GM18870 (cell line): Measurements from ENCODE around the gene DAP.
A peak's percentile ranks its signal among the peaks of the same experiment; 100 is the strongest.
"Not testable (repeated sequence)": the region's sequence is repeated elsewhere in the genome, so short reads cannot be mapped to it uniquely, and the experiment has no call there.

Experiments
- ATAC-seq: cut with Tn5 transposase; IDR thresholded peaks from one replicate; pipeline ENCODE4 v1.9.1; 2021; ENCODE audit warnings: moderate library complexity; ENCODE audit not compliant: unreplicated experiment

The DAP gene

DNA sequence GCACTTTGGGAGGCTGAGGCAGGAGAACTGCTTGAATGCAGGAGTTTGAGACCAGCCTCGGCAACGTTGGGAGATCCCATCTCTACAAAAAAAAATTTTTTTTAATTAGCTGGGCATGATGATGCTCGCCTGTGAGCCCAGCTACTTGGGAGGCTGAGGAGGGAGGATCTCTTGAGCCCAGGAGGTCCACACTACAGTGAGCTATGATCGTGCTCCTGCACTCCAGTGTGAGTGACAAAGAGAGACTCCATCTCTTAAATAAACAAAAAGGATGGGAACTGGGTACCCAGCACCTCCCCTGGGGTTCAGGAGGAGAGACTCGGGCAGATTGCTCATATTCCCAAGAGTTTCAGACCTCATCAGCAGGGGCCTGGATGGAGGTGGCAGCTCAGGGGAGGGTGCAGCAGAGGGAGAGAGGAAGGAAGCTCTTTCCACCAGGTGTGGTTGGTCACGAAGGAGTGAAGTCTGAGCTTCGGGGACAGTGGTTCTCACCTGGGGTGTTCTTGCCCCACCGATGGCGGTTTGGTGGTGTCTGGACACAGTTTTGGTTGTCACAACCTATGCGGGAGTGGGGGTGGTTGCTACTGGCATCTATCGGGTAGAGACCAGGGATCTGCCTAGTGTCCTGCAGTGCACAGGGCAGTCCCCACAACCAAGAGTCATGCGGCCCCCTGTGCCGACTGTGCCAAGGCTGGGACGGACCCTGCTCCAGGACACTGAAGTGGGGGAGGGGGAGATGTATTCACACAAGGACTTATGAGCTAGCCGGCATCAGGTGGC is 124.5 kb downstream of the DAP start:
- no peak for ATAC-seq

DNA sequence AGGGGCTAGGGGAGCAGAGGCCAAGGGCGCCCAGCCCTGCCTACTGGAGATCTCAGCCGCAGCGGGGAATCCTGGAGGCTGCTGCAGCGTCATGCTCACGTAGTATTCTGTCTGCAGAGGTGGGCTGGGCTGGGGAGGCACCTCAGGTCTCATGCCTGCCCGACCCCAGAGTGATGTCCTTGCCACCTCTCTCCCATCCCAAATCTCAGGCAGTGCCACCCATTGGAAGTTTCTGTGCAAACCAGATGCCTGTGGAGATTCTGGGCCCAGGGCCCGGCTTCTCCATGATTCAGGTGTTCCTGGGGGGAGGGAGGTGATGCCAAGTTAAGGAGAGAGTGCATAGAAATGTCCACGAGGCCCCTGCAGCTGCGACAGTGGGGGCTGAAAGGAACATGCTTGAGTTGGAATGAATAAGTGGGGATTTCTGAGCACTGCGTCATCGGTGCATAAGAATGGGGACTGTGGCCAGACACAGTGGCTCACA is 125.1 kb downstream of the DAP start:
- ATAC-seq, result no peak

- peak; percentile 75 for ATAC-seq
Observed at GRCh38 chr5:10635257-10635866, 125.7 kb downstream of the DAP start.

GRCh38 chr5:10634562-10634961 is 126.5 kb downstream of the DAP start:
- ATAC-seq, result no peak

- no peak for ATAC-seq
Observed at GRCh38 chr5:10634050-10634449, 127.0 kb downstream of the DAP start.

DNA sequence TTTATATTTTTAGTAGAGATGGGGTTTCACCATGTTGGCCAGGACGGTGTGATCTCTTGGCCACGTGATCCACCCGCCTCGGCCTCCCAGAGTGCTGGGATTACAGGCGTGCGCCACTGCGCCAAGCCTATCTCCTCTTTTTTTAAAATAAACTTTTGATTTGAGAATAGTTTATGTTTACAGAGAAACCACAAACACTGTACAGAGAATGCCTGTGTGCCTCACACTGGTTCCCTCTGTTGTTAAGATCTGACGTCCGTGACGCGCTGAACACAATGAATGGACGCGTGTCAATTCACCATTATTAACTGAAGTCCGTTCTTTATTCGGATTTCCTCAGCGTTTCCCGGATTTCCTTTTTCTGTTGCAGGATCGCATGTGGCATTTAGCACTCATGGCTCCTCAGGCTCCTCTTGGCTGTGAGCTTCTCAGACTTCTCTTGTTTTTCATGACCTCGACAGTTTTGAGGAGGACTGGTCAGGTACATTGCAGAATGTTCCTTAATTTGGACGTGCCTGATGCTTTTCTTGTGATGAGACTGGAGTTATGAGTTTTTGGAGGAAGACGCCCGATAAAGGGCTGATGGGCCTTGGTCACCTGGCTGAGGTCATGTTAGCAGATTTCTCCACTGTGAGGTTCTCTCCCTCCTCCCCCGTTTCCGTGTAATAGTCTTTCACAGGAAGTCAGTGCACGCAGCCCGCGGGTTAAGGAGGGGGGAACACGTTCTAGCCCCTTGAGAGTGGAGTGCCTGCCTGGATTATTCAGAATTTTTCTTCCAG is 127.6 kb downstream of the DAP start:
- ATAC-seq, result no peak

GRCh38 chr5:10632110-10632761 is 128.8 kb downstream of the DAP start:
- peak; percentile 37 for ATAC-seq

GRCh38 chr5:10631316-10631996 is 129.6 kb downstream of the DAP start:
- ATAC-seq, result peak; percentile 0

GRCh38 chr5:10630744-10631143 is 130.3 kb downstream of the DAP start:
- not testable (repeated sequence) for ATAC-seq

DNA sequence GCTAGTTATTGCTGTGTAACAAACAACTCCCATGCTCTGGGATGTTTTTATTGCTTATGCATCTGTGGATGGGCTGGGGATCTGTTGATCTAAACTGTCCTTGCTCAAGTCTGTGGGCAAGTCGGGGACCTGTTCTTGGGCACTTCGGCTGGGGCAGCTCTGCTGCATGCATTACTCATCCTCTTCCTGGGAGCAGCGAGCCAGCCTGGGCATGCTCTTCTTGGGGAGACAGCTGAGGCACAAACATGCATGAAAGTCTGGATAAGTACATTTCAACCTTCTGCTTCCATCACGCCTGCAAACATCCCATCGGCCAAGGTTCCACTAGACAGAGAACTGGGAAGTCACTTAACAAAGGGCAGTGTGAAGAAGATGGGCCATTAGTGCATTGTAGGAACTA is 130.9 kb downstream of the DAP start:
- no peak for ATAC-seq

DNA sequence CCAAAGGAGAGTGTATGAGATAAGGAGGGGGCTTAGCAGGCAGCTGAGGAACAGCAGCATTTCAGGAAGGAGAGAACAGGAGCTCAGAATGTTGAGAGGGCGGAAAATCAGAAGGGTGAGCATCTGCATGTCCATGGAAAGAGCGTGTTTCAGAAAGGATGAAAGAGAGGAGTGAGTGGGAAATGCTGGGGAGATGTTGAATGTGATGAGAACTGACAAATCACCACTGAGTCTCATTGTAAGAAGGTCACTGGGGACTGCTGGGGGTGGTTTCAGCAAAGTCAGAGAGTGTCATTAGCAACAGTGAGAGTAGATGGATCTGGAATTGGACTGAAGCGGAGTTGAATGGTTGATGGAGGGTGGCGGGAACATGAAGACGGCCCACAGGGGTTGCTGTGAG is 131.4 kb downstream of the DAP start:
- ATAC-seq, result no peak
